GM12878 (cell line): ENCODE measurements around the gene IRF8.

Source experiments
- ATF2 ChIP-seq: IDR thresholded peaks from 2 replicates; pipeline ENCODE4 v1.6.1; 2012; ENCODE audit warnings: low read length, inconsistent platforms
- CTCF ChIP-seq, 3 experiments: IDR thresholded peaks in 2 of 3; conservative IDR thresholded peaks in 1 of 3; 2 replicates each; pipeline ENCODE4 v1.5.1; 2011; ENCODE audit warnings: low read depth in 3 of 3, low read length in 3 of 3, mild to moderate bottlenecking in 3 of 3, control low read depth in 2 of 3, moderate library complexity in 2 of 3, inconsistent platforms in 1 of 3, mixed read lengths in 1 of 3; ENCODE audit not compliant: control insufficient read depth in 2 of 3, insufficient read depth in 1 of 3; ENCODE audit errors: extremely low read depth in 1 of 3
- EP300 ChIP-seq, 2 experiments: fragments of 150-350 bp in 1 of 2; IDR thresholded peaks; 2 replicates each; pipeline ENCODE4 v1.6.1; 2011 to 2012; ENCODE audit warnings: low read depth in 2 of 2, low read length in 2 of 2, borderline replicate concordance in 1 of 2, improper control_type of control experiment in 1 of 2, inconsistent platforms in 1 of 2; ENCODE audit not compliant: control insufficient read depth in 1 of 2
- FOS ChIP-seq: IDR thresholded peaks from 3 replicates; pipeline ENCODE4 v1.6.1; 2011; ENCODE audit warnings: borderline replicate concordance; ENCODE audit not compliant: insufficient read length; ENCODE audit errors: extremely low read depth
- FOXM1 ChIP-seq: IDR thresholded peaks from 2 replicates; pipeline ENCODE4 v1.6.1; 2012; ENCODE audit warnings: low read depth, mild to moderate bottlenecking, inconsistent platforms, low read length, moderate library complexity
- MYC ChIP-seq: IDR thresholded peaks from 2 replicates; pipeline ENCODE4 v1.6.1; 2011; ENCODE audit warnings: mild to moderate bottlenecking, low read length, moderate library complexity, inconsistent platforms; ENCODE audit not compliant: insufficient read depth, insufficient replicate concordance, insufficient read length, severe bottlenecking
- PBX3 ChIP-seq: IDR thresholded peaks from 2 replicates; pipeline ENCODE4 v1.6.1; 2011; ENCODE audit warnings: mild to moderate bottlenecking, low read depth, low read length, moderate library complexity; ENCODE audit not compliant: insufficient replicate concordance
- PML ChIP-seq: IDR thresholded peaks from 2 replicates; pipeline ENCODE4 v1.6.1; 2012; ENCODE audit warnings: low read length, inconsistent platforms
- POLR2A ChIP-seq: IDR thresholded peaks from 2 replicates; pipeline ENCODE4 v1.6.1; 2011; ENCODE audit warnings: low read depth, mild to moderate bottlenecking, low read length
- RAD21 ChIP-seq: IDR thresholded peaks from 2 replicates; pipeline ENCODE4 v1.6.1; 2011; ENCODE audit warnings: mild to moderate bottlenecking, low read depth, low read length, moderate library complexity; ENCODE audit not compliant: insufficient read depth
- RCOR1 ChIP-seq: conservative IDR thresholded peaks from 2 replicates; pipeline ENCODE4 v1.6.1; 2012; ENCODE audit warnings: low read depth, low read length, improper control_type of control experiment
- YY1 ChIP-seq: IDR thresholded peaks from 2 replicates; pipeline ENCODE4 v1.6.1; 2011; ENCODE audit warnings: low read depth, mild to moderate bottlenecking, low read length
- ZNF274 ChIP-seq: IDR thresholded peaks from one replicate; pipeline ENCODE4 v1.8.0; 2011; ENCODE audit not compliant: insufficient read length, insufficient read depth

- TF ChIP-seq CTCF (IDR thresholded peaks at IDR 0.05 in 2 of 3, conservative IDR thresholded peaks at IDR 0.05 in 1 of 3; ENCODE audit: control insufficient read depth in 2 of 3, extremely low read depth in 1 of 3, insufficient read depth in 1 of 3, low read depth in 3 of 3, low read length in 3 of 3) (no peak), PML (no peak), RAD21 (no peak), ZNF274 (no peak), ATF2 (no peak), FOXM1 (no peak), RCOR1 (no peak), EP300 (IDR thresholded peaks at IDR 0.05; ENCODE audit: borderline replicate concordance in 1 of 2, control insufficient read depth in 1 of 2, low read depth in 2 of 2, low read length in 2 of 2) (no peak), PBX3 (no peak), FOS (no peak), POLR2A (no peak), YY1 (no peak), MYC (no peak)
Observed at GRCh38 chr16:85940214-85940613, 41.3 kb downstream of the IRF8 start.
